AG04450 (cell line): Measurements from ENCODE around the gene NPAS3. TPM values are rescaled to one million over a fixed set of nuclear protein-coding genes. Genes with fewer than 3 reads are reported as not detected.

Experiments used
- CTCF ChIA-PET: fragments of 300-600, 350-600 bp; formaldehyde crosslinking; extraction: SDS; loops from one replicate; lab custom pipeline; 2022; ENCODE audit warnings: antibody characterized with exemption, inconsistent platforms; lab: Charles Lee
- POLR2A ChIA-PET: fragments of 350-600 bp; formaldehyde crosslinking; extraction: SDS; loops from one replicate; lab custom pipeline; 2021; ENCODE audit warnings: antibody characterized with exemption, inconsistent platforms; lab: Yijun Ruan, JAX
- DNase-seq: peaks from one replicate; pipeline ENCODE4 v3.0.0-alpha.2; 2011; ENCODE audit warnings: low read depth, low spot score
- H3K27ac ChIP-seq: one replicate; pipeline ENCODE4 v1.5.1; 2012; ENCODE audit warnings: low read depth, low read length, control low read depth
- H3K27me3 ChIP-seq: one replicate; pipeline ENCODE4 v1.6.0; 2012; ENCODE audit warnings: low read length; ENCODE audit not compliant: control insufficient read depth, insufficient read depth
- H3K4me3 ChIP-seq: 2 replicates; pipeline ENCODE4 v1.5.1; 2011; ENCODE audit warnings: mild to moderate bottlenecking, low read depth, low read length, control low read depth
- H3K9me3 ChIP-seq: 2 replicates; pipeline ENCODE4 v1.5.1; 2012; ENCODE audit warnings: low read length; ENCODE audit not compliant: control insufficient read depth, insufficient read depth
- CTCF ChIP-seq: IDR thresholded peaks from 2 replicates; pipeline ENCODE4 v1.5.1; 2011; ENCODE audit warnings: low read depth, low read length, control low read depth, inconsistent platforms
- polyA plus RNA-seq: library from polyadenylated mRNA; depleted of rRNA; stranded (reverse); fragments of >200 nt; gene quantifications from 2 replicates; pipeline ENCODE4 v1.2.3, GENCODE V29; 2011

NPAS3 gene
- polyA plus RNA-seq, 1 experiment, result not detected

- ChIA-PET CTCF (no interaction called here), POLR2A (no interaction called here)
- H3K27me3 ChIP-seq, result no peaks in the 10 kb centered on the region
- no peak for DNase-seq
- no peak for TF ChIP-seq CTCF
- no peak overlapping the region for H3K4me3 ChIP-seq
- H3K27ac ChIP-seq, result no peak overlapping the region
- no peaks in the 10 kb centered on the region for H3K9me3 ChIP-seq
Measured at GRCh38 chr14:33553706-33554278, 615.1 kb downstream of the NPAS3 start.

- no peak for TF ChIP-seq CTCF
- no peak overlapping the region for H3K4me3 ChIP-seq
- ChIA-PET CTCF (no interaction called here), POLR2A (no interaction called here)
- H3K27ac ChIP-seq, result no peak overlapping the region
- no peak for DNase-seq
- no peaks in the 10 kb centered on the region for H3K27me3 ChIP-seq
- H3K9me3 ChIP-seq, result no peaks in the 10 kb centered on the region
Measured at GRCh38 chr14:33554988-33555387, 616.3 kb downstream of the NPAS3 start.

- CTCF ChIA-PET, result no interaction called here
- POLR2A ChIA-PET, result no interaction called here
- TF ChIP-seq CTCF, result no peak
- Histone ChIP-seq H3K9me3 (no peaks in the 10 kb centered on the region), H3K27ac (no peak overlapping the region), H3K27me3 (no peaks in the 10 kb centered on the region), H3K4me3 (no peak overlapping the region)
- no peak for DNase-seq
Measured at GRCh38 chr14:33555710-33556350, 617.2 kb downstream of the NPAS3 start.

- POLR2A ChIA-PET, result no interaction called here
- Histone ChIP-seq H3K27ac (no peak overlapping the region), H3K9me3 (no peaks in the 10 kb centered on the region), H3K4me3 (no peak overlapping the region), H3K27me3 (no peaks in the 10 kb centered on the region)
- no peak for DNase-seq
- CTCF ChIA-PET, result no interaction called here
- no peak for TF ChIP-seq CTCF
Measured at GRCh38 chr14:33556382-33557121, 617.9 kb downstream of the NPAS3 start.
